GM19025 (cell line): ENCODE measurements around the gene DSG3.

ENCODE experiments used
- ATAC-seq: cut with Tn5 transposase; IDR thresholded peaks from one replicate; pipeline ENCODE4 v1.9.1; 2021; ENCODE audit warnings: mild to moderate bottlenecking, low read depth, moderate library complexity; ENCODE audit not compliant: unreplicated experiment

Gene DSG3

GRCh38 chr18:31430554-31430953 lies 17.0 kb upstream of the DSG3 start:
- no peak for ATAC-seq

DNA sequence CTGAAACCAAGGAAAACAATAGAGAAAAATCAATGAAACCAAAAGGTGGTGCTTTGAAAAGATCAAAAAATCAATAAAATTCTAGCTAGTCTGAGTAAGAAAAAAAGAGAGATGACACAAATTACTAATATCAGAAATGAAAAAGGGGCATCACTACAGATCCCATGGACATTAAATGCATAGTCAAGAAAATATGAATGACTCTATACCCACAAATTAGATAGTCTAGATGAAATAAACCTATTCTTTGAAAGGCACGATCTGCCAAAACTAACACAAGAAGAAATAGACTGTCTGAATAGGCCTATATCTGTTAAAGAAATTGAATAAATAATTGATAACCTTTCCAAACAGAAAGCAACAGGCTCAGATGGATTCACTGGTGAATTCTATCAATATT lies 15.2 kb upstream of the DSG3 start:
- no peak for ATAC-seq

DNA sequence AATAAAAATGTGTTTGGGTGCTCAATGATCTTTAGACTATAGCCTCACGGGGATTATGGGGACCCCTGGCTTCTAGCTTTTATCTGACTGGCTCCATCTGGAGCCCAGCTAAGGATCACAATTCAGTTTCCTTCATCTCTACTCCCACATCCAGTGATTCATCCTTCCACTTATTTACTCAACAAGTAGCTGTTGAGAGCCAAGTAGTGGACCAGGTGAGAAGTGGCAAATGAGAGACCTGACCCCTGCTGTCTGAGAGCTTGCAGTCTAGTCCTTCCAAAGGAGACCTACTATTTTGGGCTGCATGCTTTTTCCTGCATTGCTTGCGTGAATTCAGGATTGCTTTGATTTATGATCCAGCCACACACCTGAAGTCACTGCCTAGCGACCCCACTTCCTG lies 10.7 kb upstream of the DSG3 start:
- ATAC-seq: no peak

- no peak for ATAC-seq
Measured at GRCh38 chr18:31438402-31438801, 9.1 kb upstream of the DSG3 start.

DNA sequence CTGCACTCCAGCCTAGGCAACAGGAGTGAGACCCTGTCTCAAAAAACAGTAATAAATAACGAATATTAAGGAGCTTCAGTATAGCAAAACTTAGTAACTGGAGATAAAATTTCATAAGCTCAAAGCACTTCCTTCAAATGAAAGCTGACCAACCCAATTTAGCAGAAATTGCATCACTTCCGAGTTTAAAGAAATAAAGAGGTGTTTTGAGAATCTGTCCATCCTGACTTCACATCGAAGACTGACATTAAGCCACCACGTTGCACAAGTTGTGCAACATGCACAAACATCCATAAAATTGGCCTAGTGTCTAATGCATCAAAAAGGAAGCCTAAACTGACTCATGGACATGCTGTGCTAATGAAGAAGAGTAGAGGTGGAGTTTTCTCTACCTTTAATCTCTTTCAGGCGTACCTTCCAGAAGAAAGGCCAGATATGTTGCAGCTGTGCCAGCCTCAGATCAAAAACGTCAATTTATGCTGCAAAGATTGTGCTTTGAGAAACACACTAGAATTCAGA lies 7.7 kb upstream of the DSG3 start:
- no peak for ATAC-seq

DNA sequence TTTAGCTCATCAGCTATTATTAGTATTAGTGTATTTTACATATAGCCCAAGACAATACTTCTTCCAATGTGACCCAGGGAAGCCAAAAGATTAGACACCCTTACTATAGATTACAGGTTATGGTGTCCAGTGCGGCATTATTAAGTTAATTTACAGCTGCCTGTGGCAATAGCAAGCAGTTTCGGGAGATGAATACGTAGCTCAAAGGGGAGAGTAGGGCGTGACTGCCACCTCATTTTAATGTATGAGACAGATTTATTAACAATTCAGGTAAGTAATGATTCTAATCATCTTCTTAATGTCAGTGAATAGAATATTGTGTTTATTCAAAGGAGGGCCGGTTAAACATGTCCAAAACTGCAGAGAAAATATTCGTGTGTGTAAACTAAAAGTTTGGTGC lies 6.8 kb upstream of the DSG3 start:
- ATAC-seq: no peak

- ATAC-seq: no peak
Measured at GRCh38 chr18:31441493-31441892, 6.0 kb upstream of the DSG3 start.

DNA sequence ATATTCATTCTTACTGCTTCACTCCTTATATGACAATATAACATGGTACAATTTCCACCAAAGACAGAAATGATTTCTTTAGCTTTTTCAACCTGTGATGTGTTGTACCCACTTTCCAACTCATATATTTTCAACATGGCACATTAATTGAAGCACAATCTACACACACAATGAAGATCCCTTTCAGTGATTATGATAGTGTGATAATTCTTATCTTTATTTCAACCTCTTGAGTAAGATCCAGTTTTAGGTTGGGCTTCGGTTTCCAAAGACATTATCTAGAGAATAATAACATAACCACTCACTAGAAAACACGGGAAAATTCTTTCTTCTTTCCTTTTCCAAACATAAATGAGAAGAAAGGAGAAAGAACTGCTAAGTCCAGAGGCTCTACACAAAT lies 3.4 kb upstream of the DSG3 start:
- ATAC-seq: no peak

- no peak for ATAC-seq
Measured at GRCh38 chr18:31445908-31446307, 1.6 kb upstream of the DSG3 start.

DNA sequence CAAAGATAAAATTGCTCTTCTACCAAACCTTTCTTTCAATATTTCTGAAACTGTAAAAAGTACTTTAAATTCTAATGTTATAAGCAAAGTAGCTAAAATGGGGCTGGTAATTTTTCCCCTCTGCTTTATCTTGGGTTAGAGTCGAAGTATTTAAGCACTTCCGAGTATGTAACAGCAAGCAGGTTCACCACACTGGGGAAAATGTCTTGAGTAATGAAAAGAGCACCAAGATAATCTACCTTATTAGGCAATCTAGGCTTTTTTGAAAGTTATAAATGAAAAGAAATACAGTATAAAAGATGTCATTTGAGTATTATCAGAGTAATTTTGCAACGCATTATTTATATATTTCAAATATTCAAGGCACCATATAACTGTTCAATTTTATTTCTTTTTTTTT lies 687 bp upstream of the DSG3 start:
- ATAC-seq: no peak

- ATAC-seq: no peak
Measured at GRCh38 chr18:31450409-31450808, 2.9 kb downstream of the DSG3 start.

- ATAC-seq: no peak
Measured at GRCh38 chr18:31451625-31452024, 4.1 kb downstream of the DSG3 start.

GRCh38 chr18:31454066-31454708 lies 6.6 kb downstream of the DSG3 start:
- ATAC-seq: no peak

- no peak for ATAC-seq
Measured at GRCh38 chr18:31469629-31470028, 22.1 kb downstream of the DSG3 start.

- ATAC-seq: no peak
Measured at GRCh38 chr18:31478688-31479087, 31.1 kb downstream of the DSG3 start.

GRCh38 chr18:31482051-31482450 lies 34.5 kb downstream of the DSG3 start:
- ATAC-seq: no peak

- ATAC-seq: no peak
Measured at GRCh38 chr18:31483396-31483795, 35.9 kb downstream of the DSG3 start.

- no peak for ATAC-seq
Measured at GRCh38 chr18:31484461-31484860, 36.9 kb downstream of the DSG3 start.

- no peak for ATAC-seq
Measured at GRCh38 chr18:31486165-31486564, 38.6 kb downstream of the DSG3 start.

DNA sequence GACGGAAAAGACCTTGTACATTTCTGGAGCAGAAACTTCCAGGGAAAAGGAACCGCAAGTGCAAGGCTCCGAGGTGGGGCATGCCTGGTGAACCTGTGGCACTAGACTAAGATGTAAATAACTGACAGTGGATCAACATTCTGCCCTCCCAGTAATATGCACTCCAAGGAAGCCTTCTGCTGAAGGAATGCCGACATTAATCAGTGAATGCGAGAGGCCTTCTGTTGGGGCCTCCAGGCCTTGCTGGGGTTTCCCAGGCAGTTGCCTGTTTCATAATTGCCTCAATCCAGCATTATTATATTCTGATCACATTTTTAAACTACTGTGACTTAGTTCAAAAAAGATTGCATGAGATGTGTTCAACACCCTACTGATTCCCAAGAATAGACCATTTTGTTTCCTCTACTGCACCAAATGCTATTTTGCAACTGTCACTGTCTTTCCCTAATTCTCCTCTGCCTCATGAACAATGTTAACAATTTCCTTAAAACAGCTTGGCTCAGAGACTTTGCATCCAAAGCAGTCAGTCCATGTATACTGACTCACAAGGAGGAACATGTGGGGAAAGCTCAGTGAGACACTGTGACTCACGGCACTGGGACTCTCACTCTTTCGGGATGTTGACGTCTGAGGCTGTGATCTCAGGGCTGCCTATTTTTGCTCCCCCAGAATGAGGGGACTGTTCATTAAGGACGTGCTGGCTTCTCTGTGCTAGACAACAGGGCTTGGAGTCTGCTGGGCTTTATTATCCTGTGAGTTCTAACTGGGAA lies 39.9 kb downstream of the DSG3 start:
- no peak for ATAC-seq

DNA sequence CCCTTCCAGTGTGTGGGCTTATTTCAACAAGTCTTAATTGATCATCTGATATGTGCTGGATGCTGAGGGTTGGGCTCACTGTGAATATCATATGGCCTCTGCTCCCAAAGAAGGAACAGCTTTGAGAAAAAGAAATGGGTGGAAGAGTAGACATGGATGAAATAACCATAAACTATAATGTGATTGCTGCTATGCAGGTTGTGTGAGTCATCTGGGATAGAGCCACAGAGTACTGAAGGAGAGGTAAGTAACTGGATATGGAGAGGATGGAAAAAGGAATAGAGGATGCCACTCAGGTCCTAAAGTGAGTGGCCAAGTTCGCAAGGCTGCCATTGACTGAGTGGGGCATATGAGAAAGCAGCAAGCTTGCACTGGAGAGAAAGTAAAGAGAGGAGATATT lies 41.8 kb downstream of the DSG3 start:
- ATAC-seq: no peak

GRCh38 chr18:31490387-31490786 lies 42.8 kb downstream of the DSG3 start:
- ATAC-seq: peak; percentile 69
